ENCODE data around the gene ANKRD31. TPM values are rescaled to one million over a fixed set of nuclear protein-coding genes. Genes with fewer than 3 reads are reported as not detected.

The ANKRD31 gene
- polyA plus RNA-seq, 2 of the 4 experiments (the other 2 are of a cell fraction) = 0.15 to 0.49 TPM

- CTCF ChIA-PET = interaction anchor here (0.7 kb wide), 1 partner anchor 1356 kb away, joined by 3 read pairs; no protein-coding TSS in a partner anchor
- WGBS (ENCODE audit: missing lambda C conversion rate) = 52% methylated on average over 5 of the region's 5 CpGs
These were observed 158.7 kb downstream of the ANKRD31 start for GRCh38 chr5:75078027-75078426.

GRCh38 chr5:75072061-75072460 is 164.6 kb downstream of the ANKRD31 start:
- DNase-seq (ENCODE audit: low read depth in 1 of 2, low spot score in 1 of 2) = no peak
- Histone ChIP-seq H3K27ac (no peak overlapping the region), H3K4me3 (no peak overlapping the region), H3K4me2 (no peak overlapping the region), H3K4me1 (no peaks in the 10 kb centered on the region), H3K9me3 (no peaks in the 10 kb centered on the region)
- ATAC-seq = no peak
- CTCF ChIA-PET = interaction anchor here (0.5 to 1.4 kb wide), 3 partner anchors 12 to 22 kb away, joined by 3 to 4 read pairs (median 3); no protein-coding TSS in a partner anchor
- no peak for TF ChIP-seq ESRRA (IDR thresholded peaks at IDR 0.05; ENCODE audit: borderline replicate concordance, low read length)
- no peak for TF ChIP-seq USF2 (IDR thresholded peaks at IDR 0.05)
- no peak for TF ChIP-seq SMC3 (IDR thresholded peaks at IDR 0.05)
- no peak for TF ChIP-seq FOXS1 (CRISPR knock-in tag; IDR thresholded peaks at IDR 0.05)
- TF ChIP-seq JUN (IDR thresholded peaks at IDR 0.05) = no peak
- no peak for TF ChIP-seq CHD4 (IDR thresholded peaks at IDR 0.05; ENCODE audit: borderline replicate concordance)
- FAIRE-seq = no peak
- POLR2A ChIA-PET = no interaction called here

More at GRCh38 chr5:75078027-75078426, 158.7 kb downstream of the ANKRD31 start:
- Histone ChIP-seq H3K4me2 (no peak overlapping the region), H3K4me3 (no peak overlapping the region), H3K27ac (no peak overlapping the region), H3K4me1 (no peaks in the 10 kb centered on the region), H3K9me3 (no peaks in the 10 kb centered on the region)
- TF ChIP-seq FOSB (CRISPR knock-in tag; IDR thresholded peaks at IDR 0.05) (no peak), EP300 (IDR thresholded peaks at IDR 0.05) (no peak), NFE2L2 (conservative IDR thresholded peaks at IDR 0.05; ENCODE audit: low read length) (no peak), PHF8 (IDR thresholded peaks at IDR 0.05; ENCODE audit: borderline replicate concordance, low read depth) (no peak), ZNF302 (CRISPR knock-in tag; IDR thresholded peaks at IDR 0.05) (no peak), SMC3 (IDR thresholded peaks at IDR 0.05) (no peak), HEYL (CRISPR knock-in tag; IDR thresholded peaks at IDR 0.05) (no peak), HES2 (IDR thresholded peaks at IDR 0.05) (no peak), RAD21 (conservative IDR thresholded peaks at IDR 0.05 in 1 of 2, IDR thresholded peaks at IDR 0.05 in 1 of 2) (no peak), GATA3 (IDR thresholded peaks at IDR 0.05; ENCODE audit: borderline replicate concordance) (no peak), CHD2 (IDR thresholded peaks at IDR 0.05; ENCODE audit: low read length, partially characterized antibody) (no peak), CEBPB (IDR thresholded peaks at IDR 0.05) (no peak)
- ATAC-seq = no peak
- POLR2A ChIA-PET = no interaction called here
- no peak for DNase-seq (ENCODE audit: low read depth in 1 of 2, low spot score in 1 of 2)
- FAIRE-seq = no peak

GRCh38 chr5:75071100-75071499 is 165.6 kb downstream of the ANKRD31 start:
- Histone ChIP-seq H3K4me1 (no peaks in the 10 kb centered on the region), H3K4me2 (no peak overlapping the region), H3K4me3 (no peak overlapping the region), H3K9me3 (no peaks in the 10 kb centered on the region), H3K27ac (no peak overlapping the region)
- TF ChIP-seq KDM5A (IDR thresholded peaks at IDR 0.05) (no peak), FOSB (CRISPR knock-in tag; IDR thresholded peaks at IDR 0.05) (no peak), E2F6 (IDR thresholded peaks at IDR 0.05; ENCODE audit: borderline replicate concordance, low read depth) (no peak), HOXB13 (CRISPR knock-in tag; IDR thresholded peaks at IDR 0.05; ENCODE audit: low read depth) (no peak)
- FAIRE-seq (no peak), DNase-seq (ENCODE audit: low read depth in 1 of 2, low spot score in 1 of 2) (no peak), ATAC-seq (no peak)
- CTCF ChIA-PET = interaction anchor here (0.6 to 1.4 kb wide), 3 partner anchors 21 to 771 kb away, joined by 3 to 4 read pairs (median 3); no protein-coding TSS in a partner anchor
- POLR2A ChIA-PET = no interaction called here

GRCh38 chr5:75067434-75067833 is 169.2 kb downstream of the ANKRD31 start:
- WGBS (ENCODE audit: missing lambda C conversion rate) = 63% methylated on average over 3 of the region's 3 CpGs
- no peak for DNase-seq (ENCODE audit: low read depth in 1 of 2, low spot score in 1 of 2)
- Histone ChIP-seq H3K4me1 (no peaks in the 10 kb centered on the region), H3K9me3 (no peaks in the 10 kb centered on the region), H3K4me3 (no peak overlapping the region), H3K27ac (no peak overlapping the region), H3K4me2 (no peak overlapping the region)
- ATAC-seq = no peak
- ChIA-PET CTCF (interaction anchor here (1.6 kb wide), 1 partner anchor 170 kb away, joined by 3 read pairs; the partner anchor contains the start of gene ANKRD31), POLR2A (no interaction called here)
- TF ChIP-seq HMGXB4 (CRISPR knock-in tag; IDR thresholded peaks at IDR 0.05; ENCODE audit: borderline replicate concordance) (no peak), RARB (CRISPR knock-in tag; IDR thresholded peaks at IDR 0.05) (no peak), HOXA7 (CRISPR knock-in tag; IDR thresholded peaks at IDR 0.05) (no peak), POLR2A (IDR thresholded peaks at IDR 0.05; ENCODE audit: low read length) (no peak), NFE2L2 (conservative IDR thresholded peaks at IDR 0.05; ENCODE audit: low read length) (no peak), HOXB13 (CRISPR knock-in tag; IDR thresholded peaks at IDR 0.05; ENCODE audit: low read depth) (no peak), HOXB5 (CRISPR knock-in tag; IDR thresholded peaks at IDR 0.05) (no peak), TP53 (CRISPR knock-in tag; IDR thresholded peaks at IDR 0.05) (no peak), BHLHE40 (IDR thresholded peaks at IDR 0.05; ENCODE audit: low read depth, low read length) (no peak), HEYL (CRISPR knock-in tag; IDR thresholded peaks at IDR 0.05) (no peak), FOSB (CRISPR knock-in tag; IDR thresholded peaks at IDR 0.05) (no peak), EHMT2 (IDR thresholded peaks at IDR 0.05; ENCODE audit: low read depth) (no peak), RFX5 (IDR thresholded peaks at IDR 0.05) (no peak), RNF2 (IDR thresholded peaks at IDR 0.05; ENCODE audit: borderline replicate concordance, low read depth) (no peak), MAZ (IDR thresholded peaks at IDR 0.05; ENCODE audit: borderline replicate concordance, low read depth, low read length) (no peak)
- FAIRE-seq = no peak
